Ectodermal cell (in vitro differentiated cells): ENCODE data around the gene LRRC4B.

Source experiments
- H3K27ac ChIP-seq: 2 replicates; pipeline ENCODE4 v1.7.0; 2013; ENCODE audit warnings: mild to moderate bottlenecking, low read depth, low read length; ENCODE audit not compliant: insufficient read depth, poor library complexity, severe bottlenecking
- H3K27me3 ChIP-seq: 2 replicates; pipeline ENCODE4 v1.7.0; 2013; ENCODE audit warnings: mild to moderate bottlenecking, low read length; ENCODE audit not compliant: insufficient read depth, control insufficient read depth, poor library complexity, severe bottlenecking
- H3K36me3 ChIP-seq: one replicate; pipeline ENCODE4 v1.7.0; 2013; ENCODE audit warnings: low read length; ENCODE audit not compliant: control insufficient read depth, insufficient read depth
- H3K4me1 ChIP-seq: one replicate; pipeline ENCODE4 v1.7.0; 2013; ENCODE audit warnings: low read length; ENCODE audit not compliant: control insufficient read depth, insufficient read depth
- H3K4me3 ChIP-seq: 2 replicates; pipeline ENCODE4 v1.7.0; 2013; ENCODE audit warnings: low read depth, low read length, control low read depth; ENCODE audit not compliant: insufficient read depth
- H3K9me3 ChIP-seq: 2 replicates; pipeline ENCODE4 v1.7.0; 2013; ENCODE audit warnings: mild to moderate bottlenecking, low read length, moderate library complexity; ENCODE audit not compliant: control insufficient read depth
- WGBS, 2 experiments: methylation state at CpG; one replicate each; pipeline ENCODE4 v1.1.7; 2013; ENCODE audit warnings: missing lambda C conversion rate in 2 of 2; 5-methylcytosine and 5-hydroxymethylcytosine counted together

The LRRC4B gene

GRCh38 chr19:50482271-50482855, 85.9 kb downstream of the LRRC4B start:
- no peak overlapping the region for H3K4me3 ChIP-seq
- H3K27ac ChIP-seq: no peak overlapping the region
- H3K4me1 ChIP-seq: no peaks in the 10 kb centered on the region
- peaks cover 3% of the 10 kb centered on the region for H3K9me3 ChIP-seq
- H3K27me3 ChIP-seq: peaks cover 3% of the 10 kb centered on the region
- 91 to 92% methylated on average over 16 of the region's 16 CpGs for WGBS, 2 experiments
- H3K36me3 ChIP-seq: peaks cover 6% of the 10 kb centered on the region

GRCh38 chr19:50481351-50482149, 86.7 kb downstream of the LRRC4B start:
- no peaks in the 10 kb centered on the region for H3K4me1 ChIP-seq
- H3K9me3 ChIP-seq: peaks cover 3% of the 10 kb centered on the region
- 93 to 94% methylated on average over 27 of the region's 27 CpGs for WGBS, 2 experiments

GRCh38 chr19:50480281-50481111, 87.7 kb downstream of the LRRC4B start:
- Histone ChIP-seq H3K4me1 (no peaks in the 10 kb centered on the region), H3K36me3 (peaks cover 6% of the 10 kb centered on the region), H3K27ac (no peak overlapping the region), H3K4me3 (no peak overlapping the region), H3K9me3 (no peaks in the 10 kb centered on the region), H3K27me3 (no peaks in the 10 kb centered on the region)
- 94% methylated on average over 37 of the region's 37 CpGs for whole genome bisulfite sequencing, 2 experiments

More at GRCh38 chr19:50481351-50482149, 86.7 kb downstream of the LRRC4B start:
- Histone ChIP-seq H3K27ac (no peak overlapping the region), H3K27me3 (no peaks in the 10 kb centered on the region), H3K36me3 (peaks cover 6% of the 10 kb centered on the region), H3K4me3 (no peak overlapping the region)

GRCh38 chr19:50479761-50480251, 88.4 kb downstream of the LRRC4B start:
- WGBS, 2 experiments: 96% methylated on average over 16 of the region's 16 CpGs
- H3K27ac ChIP-seq: no peak overlapping the region
- H3K4me1 ChIP-seq: no peaks in the 10 kb centered on the region
- no peaks in the 10 kb centered on the region for H3K9me3 ChIP-seq
- H3K4me3 ChIP-seq: no peak overlapping the region
- H3K36me3 ChIP-seq: peaks cover 6% of the 10 kb centered on the region
- H3K27me3 ChIP-seq: no peaks in the 10 kb centered on the region

GRCh38 chr19:50478901-50479715, 89.1 kb downstream of the LRRC4B start:
- no peaks in the 10 kb centered on the region for H3K27me3 ChIP-seq
- 90 to 91% methylated on average over 19 of the region's 19 CpGs for WGBS, 2 experiments
- no peaks in the 10 kb centered on the region for H3K9me3 ChIP-seq
- H3K4me3 ChIP-seq: no peak overlapping the region
- H3K4me1 ChIP-seq: no peaks in the 10 kb centered on the region
- H3K27ac ChIP-seq: no peak overlapping the region
- peaks cover 6% of the 10 kb centered on the region for H3K36me3 ChIP-seq

- H3K36me3 ChIP-seq: peaks cover 6% of the 10 kb centered on the region
- H3K9me3 ChIP-seq: no peaks in the 10 kb centered on the region
- no peak overlapping the region for H3K4me3 ChIP-seq
- no peaks in the 10 kb centered on the region for H3K4me1 ChIP-seq
- H3K27ac ChIP-seq: no peak overlapping the region
- 95 to 96% methylated on average over 17 of the region's 17 CpGs for WGBS, 2 experiments
- no peaks in the 10 kb centered on the region for H3K27me3 ChIP-seq
Observed at GRCh38 chr19:50477751-50478515, 90.3 kb downstream of the LRRC4B start.

GRCh38 chr19:50476907-50477238, 91.4 kb downstream of the LRRC4B start:
- peak overlapping the region; percentile 91 for H3K27ac ChIP-seq
- WGBS, 2 experiments: 24 to 25% methylated on average over 20 of the region's 20 CpGs

GRCh38 chr19:50476224-50476906, 91.9 kb downstream of the LRRC4B start, which contains the start of the genes EMC10 and GARIN5A:
EMC10 (plus strand) TSS chr19:50476507; CDS start chr19:50476545, 38 bp downstream.
GARIN5A (minus strand) TSS chr19:50476848; CDS start chr19:50476388, 460 bp downstream.
- peak within 1 kb of the TSS; percentile 91 for H3K27ac ChIP-seq
- H3K4me3 ChIP-seq: peak within 1 kb of the TSS; percentile 75
- WGBS, 2 experiments: 7 to 9% methylated on average over 58 of the region's 58 CpGs
- peaks cover 6% of the 10 kb centered on the region for H3K36me3 ChIP-seq
- H3K9me3 ChIP-seq: no peaks in the 10 kb centered on the region
- no peaks in the 10 kb centered on the region for H3K27me3 ChIP-seq
- H3K4me1 ChIP-seq: no peaks in the 10 kb centered on the region

More at GRCh38 chr19:50476907-50477238, 91.4 kb downstream of the LRRC4B start:
- no peaks in the 10 kb centered on the region for H3K9me3 ChIP-seq
- no peaks in the 10 kb centered on the region for H3K27me3 ChIP-seq
- H3K4me1 ChIP-seq: no peaks in the 10 kb centered on the region
- H3K4me3 ChIP-seq: peak overlapping the region; percentile 75
- H3K36me3 ChIP-seq: peaks cover 6% of the 10 kb centered on the region
